ENCODE measurements around the gene MED14.

- TF ChIP-seq TAF1 (IDR thresholded peaks at IDR 0.05; ENCODE audit: borderline replicate concordance, insufficient read depth, low read length): no peak
- no peak for TF ChIP-seq REST (IDR thresholded peaks at IDR 0.05; ENCODE audit: insufficient read depth in 1 of 2, low read depth in 2 of 2, low read length in 2 of 2)
Observed at GRCh38 chrX:40625294-40625693, 110.0 kb downstream of the MED14 start.
